PC-9 (cell line): Measurements from ENCODE around the gene PIK3C2A.

ENCODE experiments used
- EZH2 ChIP-seq: fragments of 200-600 bp; sonication (generic); IDR thresholded peaks from 2 replicates; pipeline ENCODE4 v1.8.0; 2017; ENCODE audit warnings: antibody characterized with exemption, low read depth
- TF ChIP-seq, protein P1 (sequence below): fragments of 200-600 bp; sonication (generic); conservative IDR thresholded peaks from 2 replicates; pipeline ENCODE4 v1.6.1; 2017; ENCODE audit warnings: mixed run types, antibody characterized with exemption, mild to moderate bottlenecking, moderate library complexity

DNA sequence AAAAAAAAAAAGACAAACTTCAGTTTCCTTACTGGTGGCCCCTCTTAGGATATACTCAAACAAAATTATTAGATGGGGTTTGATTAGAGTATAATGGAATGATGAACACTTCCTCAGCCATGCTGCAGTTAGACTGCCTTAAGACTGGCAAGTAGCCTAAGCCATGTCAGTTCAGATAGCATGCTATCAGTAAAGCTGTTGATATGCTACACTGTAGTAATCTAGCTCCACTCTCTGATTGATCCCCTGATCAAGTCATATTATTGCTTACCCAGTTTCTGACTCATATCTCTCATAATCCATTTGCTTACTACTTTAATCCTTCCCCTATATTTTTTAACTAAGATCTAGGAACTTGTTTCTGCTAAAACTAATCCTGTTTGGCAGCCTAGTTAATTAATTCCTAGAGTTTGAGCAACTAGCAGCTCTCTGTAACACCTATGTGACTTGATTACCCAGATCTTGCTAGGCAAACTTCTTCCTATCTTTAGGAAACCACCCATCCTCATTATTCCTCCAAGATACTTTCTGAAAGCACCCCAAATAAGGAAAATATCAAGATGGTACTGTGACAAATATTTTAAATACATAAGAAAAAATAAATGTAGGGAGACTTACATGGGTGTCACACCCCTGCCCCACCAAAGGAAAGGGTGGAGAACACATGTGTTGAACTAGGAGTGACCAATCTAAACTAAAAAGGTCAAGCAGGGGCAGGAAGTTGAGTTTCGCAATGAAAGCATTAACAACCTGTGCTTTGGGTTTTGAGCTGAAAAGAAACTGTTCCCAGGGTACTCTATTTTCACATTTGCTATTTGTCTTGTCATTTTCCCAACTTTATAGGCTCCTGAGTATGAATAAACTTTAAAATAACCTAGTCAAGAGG, 43.2 kb downstream of the PIK3C2A start:
- TF ChIP-seq, protein P1, sequence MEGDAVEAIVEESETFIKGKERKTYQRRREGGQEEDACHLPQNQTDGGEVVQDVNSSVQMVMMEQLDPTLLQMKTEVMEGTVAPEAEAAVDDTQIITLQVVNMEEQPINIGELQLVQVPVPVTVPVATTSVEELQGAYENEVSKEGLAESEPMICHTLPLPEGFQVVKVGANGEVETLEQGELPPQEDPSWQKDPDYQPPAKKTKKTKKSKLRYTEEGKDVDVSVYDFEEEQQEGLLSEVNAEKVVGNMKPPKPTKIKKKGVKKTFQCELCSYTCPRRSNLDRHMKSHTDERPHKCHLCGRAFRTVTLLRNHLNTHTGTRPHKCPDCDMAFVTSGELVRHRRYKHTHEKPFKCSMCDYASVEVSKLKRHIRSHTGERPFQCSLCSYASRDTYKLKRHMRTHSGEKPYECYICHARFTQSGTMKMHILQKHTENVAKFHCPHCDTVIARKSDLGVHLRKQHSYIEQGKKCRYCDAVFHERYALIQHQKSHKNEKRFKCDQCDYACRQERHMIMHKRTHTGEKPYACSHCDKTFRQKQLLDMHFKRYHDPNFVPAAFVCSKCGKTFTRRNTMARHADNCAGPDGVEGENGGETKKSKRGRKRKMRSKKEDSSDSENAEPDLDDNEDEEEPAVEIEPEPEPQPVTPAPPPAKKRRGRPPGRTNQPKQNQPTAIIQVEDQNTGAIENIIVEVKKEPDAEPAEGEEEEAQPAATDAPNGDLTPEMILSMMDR: no peak
- no peak for TF ChIP-seq EZH2
